HG02798 (cell line): Measurements from ENCODE around the gene VWA8.
"Not testable (repeated sequence)": the region's sequence is repeated elsewhere in the genome, so short reads cannot be mapped to it uniquely, and the experiment has no call there.

Experiments
- ATAC-seq: cut with Tn5 transposase; IDR thresholded peaks from one replicate; pipeline ENCODE4 v1.9.1; 2021; ENCODE audit warnings: mild to moderate bottlenecking; ENCODE audit not compliant: unreplicated experiment, poor library complexity

Gene VWA8

DNA sequence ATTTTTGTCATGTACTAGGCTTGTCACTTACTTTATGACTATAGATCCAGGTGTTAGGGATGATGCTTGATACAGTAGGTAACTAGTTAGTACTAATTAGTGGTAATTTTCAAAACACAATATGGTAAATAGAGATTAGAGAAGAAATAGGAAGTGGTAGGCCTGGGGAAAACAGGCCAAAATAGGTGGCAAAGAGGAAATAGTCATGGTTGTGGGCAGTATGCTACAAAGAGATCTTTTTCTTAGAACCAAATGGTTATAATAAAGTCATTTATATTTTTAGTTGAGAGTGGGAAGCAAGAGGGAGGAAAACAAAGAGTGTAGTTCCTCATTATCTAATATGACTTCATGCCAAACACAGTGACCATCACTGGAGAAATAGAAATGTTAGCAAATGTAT lies 9.1 kb upstream of the VWA8 start:
- ATAC-seq: no peak

DNA sequence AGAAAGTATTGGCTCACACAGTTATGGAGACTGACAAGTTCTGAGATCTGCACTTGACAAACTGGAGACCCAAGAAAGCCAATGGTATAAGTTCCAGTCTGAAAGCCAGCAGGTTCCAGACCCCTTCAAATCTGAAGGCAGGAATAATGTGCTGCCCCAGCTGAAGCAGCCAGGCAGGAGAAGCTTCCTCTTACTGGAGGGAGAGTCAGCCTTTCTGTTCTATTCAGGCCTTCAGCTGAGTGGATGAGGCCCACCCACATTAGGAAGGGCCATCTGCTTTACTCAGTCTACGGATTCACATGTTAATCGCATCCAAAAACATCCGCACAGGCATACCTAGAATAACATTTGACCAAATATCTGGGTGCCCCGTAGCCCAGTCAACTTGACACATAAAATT lies 8.2 kb upstream of the VWA8 start:
- ATAC-seq: no peak

DNA sequence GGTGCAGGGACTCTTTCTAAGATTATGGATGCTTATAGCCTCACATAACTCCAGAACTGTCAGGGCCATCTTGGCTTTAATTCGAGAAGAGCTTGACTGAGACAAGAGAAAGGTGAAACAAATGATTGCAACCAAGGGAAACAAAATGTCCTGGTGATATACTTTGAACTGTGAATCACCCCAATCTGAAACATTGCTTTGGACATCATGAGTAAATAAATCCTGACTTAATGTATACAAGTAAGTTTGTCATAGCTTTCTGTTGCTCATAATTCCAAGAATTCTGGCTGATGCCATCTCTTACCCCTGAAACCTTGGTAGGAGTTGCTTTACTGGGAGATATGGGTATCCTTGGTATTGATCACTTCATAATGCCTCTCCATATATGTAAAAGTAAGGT lies 5.8 kb upstream of the VWA8 start:
- no peak for ATAC-seq

DNA sequence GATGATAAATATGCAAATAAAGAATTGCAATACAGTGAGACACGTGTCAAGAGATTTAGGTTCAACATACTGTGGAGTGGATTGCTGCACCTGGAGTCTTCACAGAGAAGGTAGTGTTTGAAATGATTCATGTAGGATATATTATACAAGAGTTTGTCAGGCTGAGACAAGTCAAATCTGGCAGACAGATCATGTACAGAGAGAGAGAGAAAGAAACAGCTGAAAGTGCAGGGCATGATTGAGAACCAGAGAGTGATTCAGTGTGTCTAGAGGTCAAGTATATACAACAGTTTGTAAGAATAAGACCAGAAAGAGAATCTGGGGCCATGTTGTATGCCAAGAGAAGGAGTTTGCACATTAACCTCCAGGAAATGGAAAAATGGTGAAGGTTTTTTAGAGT lies 2.1 kb upstream of the VWA8 start:
- no peak for ATAC-seq

DNA sequence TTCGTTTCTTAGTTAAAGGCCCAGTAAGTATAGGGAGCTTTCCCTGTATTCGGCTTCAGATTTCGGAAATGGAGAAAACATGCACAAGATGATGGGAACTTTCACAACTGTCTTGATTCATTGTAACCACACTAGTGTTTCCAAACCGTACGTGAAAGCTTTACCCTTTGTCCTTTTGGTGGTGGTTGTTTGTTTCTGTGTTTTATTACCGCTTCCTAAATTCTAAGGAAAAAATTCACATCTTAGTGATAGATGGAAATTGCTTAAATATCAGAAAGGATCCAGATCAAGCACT lies 504 bp upstream of the VWA8 start:
- no peak for ATAC-seq

DNA sequence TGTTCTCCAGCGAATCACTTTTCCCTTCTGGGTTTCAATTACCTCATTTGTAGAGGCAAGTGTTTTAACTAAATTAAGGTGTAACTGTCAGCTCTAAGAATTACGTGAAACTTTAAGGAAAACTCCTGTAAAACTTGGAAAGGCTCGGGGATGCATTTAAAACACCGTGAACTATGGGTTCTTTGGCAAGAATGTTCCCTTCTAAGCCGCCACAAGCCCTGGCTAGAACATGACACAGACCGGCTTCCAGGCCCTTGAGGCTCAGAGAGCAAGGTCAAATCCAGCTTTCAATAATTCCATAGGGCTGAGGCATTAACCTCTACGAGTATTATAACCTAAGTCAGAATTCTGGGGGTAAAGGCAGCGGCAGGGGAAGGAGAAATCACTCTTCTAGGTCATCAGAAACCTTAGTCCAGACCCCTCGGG lies 685 bp downstream of the VWA8 start:
- ATAC-seq: no peak

DNA sequence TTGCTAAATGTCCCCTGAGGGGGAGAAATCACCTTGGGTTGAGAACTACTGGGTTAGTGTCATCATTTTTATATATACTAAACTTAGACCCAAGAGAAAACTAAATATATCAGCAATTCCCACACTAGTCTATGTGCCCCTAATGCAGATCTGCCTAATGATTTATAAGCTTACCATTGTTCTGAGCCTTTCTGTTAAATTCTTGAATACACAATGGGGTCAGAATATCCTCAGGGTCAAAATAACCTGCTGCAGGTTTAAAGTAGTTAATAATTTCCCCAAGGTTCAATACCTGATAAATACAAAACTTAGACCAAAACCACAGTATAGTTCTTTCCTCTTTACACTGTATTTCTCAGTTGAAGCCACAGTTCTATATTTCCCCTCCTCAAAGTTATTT lies 4.6 kb downstream of the VWA8 start:
- ATAC-seq: no peak

DNA sequence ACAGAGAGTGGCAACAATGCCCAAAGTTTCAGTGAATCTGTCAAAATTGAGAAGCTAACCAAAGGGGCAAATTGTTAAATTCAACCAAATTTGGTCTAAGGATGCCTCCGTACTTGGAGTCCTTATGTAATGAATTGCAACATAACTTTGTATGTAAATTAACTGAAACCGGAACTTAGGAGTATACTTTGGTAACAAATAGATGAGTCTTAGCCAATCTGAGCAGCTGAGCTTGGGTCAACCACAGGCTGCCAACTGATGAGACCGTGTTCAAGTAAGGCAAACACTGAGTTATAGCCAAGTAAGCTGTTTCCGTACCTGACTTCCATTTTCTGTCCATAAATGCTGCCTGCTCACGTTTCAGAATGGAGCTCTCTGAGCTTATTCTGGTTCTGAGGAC lies 5.3 kb downstream of the VWA8 start:
- no peak for ATAC-seq

DNA sequence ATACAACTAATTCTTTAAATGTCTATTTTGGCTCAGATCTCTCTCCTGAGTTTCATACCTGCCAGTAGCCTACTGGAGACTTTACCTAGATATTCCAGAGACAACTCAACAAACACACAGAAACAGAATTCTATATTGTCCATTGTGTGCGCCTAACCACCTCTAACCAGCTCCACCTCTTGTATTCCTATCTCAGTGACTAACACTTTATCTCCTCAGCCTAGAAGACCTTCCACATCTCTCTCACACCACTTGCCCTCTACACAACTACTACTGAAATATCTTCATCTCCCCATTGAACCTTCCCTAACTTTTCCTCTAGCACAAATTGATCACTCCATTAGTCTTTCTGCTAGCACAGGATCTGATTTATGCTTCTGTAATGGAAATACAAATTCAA lies 6.7 kb downstream of the VWA8 start:
- no peak for ATAC-seq

DNA sequence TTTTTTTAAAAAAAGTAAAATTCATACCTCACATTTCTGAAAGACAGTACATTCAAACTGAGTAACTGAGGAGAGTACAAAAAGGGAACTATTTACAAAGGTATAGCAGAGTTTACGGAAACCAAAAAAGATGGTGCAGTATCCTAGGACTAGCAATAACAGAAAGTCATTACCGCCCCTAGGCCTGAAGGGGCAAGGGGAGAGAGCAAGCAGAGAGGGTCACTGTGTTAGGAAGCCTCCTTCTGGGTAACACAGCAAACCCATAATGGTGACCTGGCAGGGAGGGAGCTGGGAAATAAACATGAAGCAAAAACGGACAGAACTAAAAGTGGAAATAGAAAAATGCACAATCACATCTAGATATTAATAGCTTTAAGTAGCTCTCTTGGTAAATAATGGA lies 8.2 kb downstream of the VWA8 start:
- ATAC-seq: no peak

DNA sequence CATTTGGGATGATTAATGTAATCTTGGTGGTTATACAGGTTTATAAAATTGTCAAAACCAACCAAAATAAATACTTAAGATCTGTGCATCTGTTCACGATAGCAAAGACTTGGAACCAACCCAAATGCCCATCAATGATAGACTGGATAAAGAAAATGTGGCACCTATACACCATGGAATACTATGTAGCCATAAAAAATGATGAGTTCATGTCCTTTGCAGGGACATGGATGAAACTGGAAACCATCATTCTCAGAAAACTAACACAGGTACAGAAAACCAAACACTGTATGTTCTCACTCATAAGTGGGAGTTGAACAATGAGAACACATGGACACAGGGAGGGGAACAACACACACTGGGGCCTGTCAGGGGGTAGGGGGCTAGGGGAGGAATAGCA lies 11.8 kb downstream of the VWA8 start:
- ATAC-seq: not testable (repeated sequence)

DNA sequence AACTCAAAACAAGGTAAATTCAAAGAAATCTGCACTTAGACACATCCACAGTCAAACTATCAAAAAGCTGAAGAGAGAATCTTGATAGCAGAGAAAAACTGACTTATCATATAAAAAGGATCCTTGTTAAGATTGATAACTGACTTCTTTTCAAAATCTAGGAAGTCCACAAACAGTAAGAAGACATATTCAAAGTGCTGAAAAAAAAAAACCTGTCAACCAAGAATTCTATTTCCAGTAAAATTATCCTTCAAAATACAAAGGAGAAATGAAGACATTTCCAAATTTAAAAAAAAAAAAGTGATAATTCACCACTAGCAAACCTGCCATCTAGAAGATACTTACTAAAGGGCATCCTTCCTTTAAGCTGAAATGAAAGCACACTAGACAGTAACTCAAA lies 15.0 kb downstream of the VWA8 start:
- ATAC-seq: no peak

DNA sequence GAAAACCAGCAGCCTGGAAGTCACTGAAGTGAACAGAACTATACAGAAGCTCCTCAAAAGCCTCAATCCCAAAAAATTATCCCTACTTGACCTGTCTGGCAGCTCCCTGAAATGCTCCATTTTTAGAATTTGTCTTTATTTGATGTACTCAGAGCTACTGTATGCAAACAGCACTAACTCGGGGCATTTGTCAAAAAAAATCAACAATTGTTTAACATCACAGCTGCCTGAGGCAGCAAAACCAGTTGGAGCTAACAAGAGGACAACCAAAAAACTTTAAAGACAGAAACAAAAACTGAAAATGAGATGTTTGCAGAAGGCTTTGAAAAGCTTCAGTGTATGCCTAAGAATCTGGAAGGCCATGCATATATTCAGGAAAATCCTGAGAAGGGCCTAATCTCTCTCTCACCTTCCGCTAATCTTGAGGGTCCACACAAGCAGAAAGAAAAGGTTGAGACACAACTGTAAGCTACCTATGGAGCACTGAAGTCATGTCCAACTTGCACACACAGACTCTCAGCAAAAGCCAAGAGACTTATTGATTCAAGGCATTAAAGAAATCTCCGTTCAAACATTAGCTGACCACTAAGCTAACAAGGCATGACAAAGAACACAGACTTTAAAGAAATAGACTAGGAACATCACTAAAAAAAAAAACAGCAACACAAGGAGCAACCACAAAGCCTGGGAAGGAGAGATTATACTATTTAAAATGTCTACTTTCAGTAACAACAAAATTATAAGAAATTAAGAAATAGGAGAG lies 16.1 kb downstream of the VWA8 start:
- ATAC-seq: no peak

DNA sequence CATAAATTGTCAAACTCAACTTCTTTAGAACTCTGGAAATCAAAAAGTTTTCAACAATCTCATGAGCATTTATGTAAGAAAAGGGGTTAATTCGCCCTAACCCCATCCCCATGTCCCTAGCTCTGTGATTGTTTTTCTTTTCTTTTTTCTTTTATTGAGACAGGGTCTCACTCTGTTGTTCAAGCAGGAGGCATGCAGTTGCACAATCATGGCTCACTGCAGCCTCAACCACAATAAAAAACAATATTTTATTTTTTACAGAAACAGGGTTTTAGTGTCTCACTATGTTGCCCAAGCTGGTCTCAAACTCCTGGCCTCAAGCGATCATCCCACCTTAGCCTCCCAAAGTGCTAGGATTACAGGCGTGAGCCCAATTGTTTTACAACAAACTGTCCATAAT lies 16.7 kb downstream of the VWA8 start:
- no peak for ATAC-seq

DNA sequence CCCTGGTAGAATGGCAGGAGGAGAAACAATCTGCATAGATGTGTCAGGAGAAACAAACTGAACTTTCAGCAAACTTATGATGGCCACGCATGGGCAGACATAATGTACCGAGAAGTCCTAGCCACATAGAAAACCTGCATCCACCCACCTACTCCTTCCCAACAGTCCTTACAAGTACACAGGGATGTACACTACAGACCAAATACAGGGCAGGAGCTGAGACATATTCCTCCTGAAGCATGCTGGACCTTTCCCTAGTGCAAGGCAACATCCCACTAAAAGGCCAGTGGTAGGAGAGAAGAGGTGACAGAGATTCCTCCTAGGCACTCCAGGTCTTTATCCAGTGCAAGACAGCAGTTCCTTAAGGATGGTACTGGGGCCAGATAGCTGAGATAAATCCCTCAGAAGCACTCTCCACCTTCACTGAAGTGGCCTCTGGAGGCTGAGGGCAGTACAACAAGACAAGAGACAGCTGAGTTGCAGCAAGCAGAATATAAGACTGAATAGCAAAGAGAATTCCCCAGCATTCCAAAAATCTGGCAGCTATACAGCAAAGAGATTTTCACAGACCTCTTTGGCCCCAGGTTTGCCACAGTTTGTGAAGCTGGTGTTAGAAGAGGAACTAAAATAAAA lies 18.3 kb downstream of the VWA8 start:
- ATAC-seq: no peak

DNA sequence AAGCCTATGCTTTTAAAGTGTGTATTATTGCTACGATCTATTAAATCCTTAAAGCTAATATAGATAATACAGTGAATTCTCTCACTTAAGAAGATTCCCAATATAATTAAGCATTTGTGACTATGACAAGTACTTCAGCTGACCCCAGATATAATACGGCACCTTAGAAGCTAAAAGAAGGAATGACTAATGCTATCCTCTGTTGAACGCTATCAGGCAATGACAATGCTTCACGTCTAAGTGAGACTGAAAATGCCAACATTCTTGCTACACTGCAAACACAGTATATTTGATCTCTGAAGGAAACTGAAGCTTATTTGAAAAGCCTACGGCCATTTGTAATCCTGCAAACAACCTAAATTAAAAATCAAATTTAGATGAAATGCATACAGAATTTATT lies 19.7 kb downstream of the VWA8 start:
- no peak for ATAC-seq

DNA sequence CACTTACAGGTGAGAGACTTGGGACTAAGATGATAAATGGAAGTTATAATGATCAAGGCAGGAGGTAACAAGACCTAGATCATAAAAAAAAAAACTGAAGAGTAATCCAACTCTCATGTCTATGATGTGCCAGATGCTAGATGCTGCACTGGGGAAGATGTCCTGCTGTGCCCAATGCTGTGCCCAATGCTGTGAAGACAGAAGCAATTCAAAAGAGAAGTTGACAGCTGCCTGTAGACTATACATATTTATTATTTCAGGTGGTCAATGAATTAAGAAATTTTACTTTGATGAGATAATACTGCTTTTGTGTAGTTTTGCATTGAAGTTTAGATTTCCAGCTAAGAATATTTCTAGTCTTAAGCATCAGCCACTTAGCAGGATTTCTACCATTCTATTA lies 21.5 kb downstream of the VWA8 start:
- no peak for ATAC-seq

DNA sequence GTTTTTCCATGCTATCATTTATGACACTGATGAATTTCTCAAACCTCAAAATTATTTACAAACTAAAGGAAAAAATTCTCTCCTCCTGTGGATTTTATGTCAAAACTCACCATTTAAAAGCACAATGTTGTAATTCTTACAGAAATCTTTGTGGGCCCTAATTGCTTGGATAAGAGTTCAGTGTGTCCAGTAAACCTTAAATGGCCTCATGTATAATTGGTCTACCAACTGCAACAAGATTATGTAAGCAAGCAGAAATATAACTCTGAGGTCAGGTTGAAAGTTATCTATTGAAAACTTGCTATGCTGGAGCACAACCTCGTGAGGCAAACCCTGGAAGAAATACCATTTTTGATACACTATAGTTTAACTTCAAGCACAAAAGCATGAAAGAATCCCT lies 22.0 kb downstream of the VWA8 start:
- no peak for ATAC-seq

DNA sequence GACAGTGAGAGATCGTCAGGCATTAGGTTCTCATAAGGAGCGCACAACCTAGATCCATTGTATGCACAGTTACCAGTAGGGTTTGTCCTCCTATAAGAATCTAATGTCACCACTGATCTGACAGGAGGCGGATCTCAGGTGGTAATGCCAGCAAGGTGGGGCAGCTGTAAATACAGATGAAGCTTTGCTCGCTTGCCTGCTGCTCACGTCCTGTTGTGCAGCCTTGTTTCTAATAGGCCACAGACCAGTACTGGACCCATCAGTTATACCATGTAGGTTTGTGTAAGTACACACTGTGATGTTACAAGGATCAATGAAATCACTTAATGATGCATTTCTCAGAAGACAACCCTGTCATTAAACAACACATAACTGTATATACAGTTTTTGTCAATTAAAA lies 23.5 kb downstream of the VWA8 start:
- ATAC-seq: no peak

DNA sequence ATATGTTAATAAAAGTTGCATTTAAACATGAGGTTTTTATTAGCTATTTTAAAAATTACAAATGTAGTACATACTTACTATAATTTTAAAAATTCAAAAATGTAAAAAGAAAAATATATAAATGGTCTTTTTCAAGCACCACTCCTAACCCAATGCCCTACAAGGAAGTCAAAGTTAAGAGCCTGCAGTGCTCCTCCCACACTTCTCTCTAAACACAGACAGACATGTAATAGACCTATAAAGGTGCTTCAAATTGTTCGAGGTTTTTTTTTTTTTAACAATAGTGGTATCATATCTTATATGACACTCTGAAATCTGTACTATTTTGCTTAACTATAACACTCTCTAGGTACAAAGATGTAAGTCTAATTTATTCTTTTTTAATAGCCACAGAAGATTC lies 25.4 kb downstream of the VWA8 start:
- ATAC-seq: no peak

DNA sequence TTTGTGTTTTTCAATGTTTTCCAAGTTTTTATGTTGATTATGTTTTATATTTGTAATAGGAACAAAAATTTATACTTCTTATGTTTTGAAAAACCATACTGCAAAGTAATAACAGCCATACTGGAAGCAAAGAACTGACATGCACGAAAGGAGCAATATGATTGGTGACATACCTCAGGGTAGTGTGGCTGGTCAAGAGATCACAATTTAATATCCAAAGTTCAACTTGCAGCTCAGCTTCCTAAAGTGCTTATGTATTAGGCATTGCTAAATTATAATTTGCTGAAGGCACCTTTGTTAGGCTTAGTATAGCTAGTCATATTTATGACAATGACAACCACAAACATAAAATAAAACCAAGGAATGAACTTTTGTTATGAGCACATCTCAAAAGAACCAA lies 25.9 kb downstream of the VWA8 start:
- ATAC-seq: no peak

DNA sequence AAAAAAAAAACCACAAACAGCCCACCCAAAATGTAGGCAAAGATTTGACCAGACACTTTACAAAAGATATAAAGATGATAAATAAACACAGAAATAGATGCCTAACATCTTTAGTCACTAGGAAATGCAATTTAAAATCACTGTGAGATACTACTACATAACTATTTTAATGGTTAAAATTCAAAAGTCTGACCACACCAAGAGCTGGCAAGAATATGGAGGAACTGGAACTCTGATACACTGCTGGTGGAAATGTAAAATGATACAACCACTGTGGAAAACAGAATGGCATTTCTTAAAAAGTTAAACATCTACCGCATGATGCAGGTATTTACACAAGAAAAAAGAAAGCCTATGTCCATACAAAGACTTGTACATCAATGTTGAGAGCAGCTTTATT lies 26.8 kb downstream of the VWA8 start:
- no peak for ATAC-seq

DNA sequence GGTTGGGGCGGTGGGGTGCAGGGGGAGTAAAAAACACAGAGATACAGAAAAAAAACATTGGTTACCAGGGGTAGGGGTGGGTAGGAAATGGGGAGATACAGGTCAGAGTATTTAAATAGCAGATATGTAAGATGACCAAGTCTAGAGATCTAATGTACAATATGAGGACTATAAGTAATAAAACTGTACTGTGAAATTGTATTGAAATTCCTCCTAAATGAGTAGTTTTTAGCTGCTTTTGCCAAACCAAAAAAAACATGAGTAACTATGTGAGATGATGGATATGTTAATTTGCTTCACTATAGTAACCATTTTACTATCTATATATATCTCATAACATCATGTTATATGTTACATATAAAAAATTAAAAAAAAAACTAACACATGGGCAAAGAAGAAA lies 29.6 kb downstream of the VWA8 start:
- no peak for ATAC-seq
